Mucosa of gallbladder (tissue), 1 donor: ENCODE measurements around the gene AEBP2. TPM values are rescaled to one million over a fixed set of nuclear protein-coding genes. Genes with fewer than 3 reads are reported as not detected.
"Not testable (repeated sequence)": the region's sequence is repeated elsewhere in the genome, so short reads cannot be mapped to it uniquely, and the experiment has no call there.

Experiments
- DNase-seq: peaks from one replicate; pipeline ENCODE4 v3.0.0-alpha.2; 2020; ENCODE audit warnings: low spot score
- total RNA-seq: library from RNA; stranded (reverse); gene quantifications from one replicate; pipeline ENCODE4 v1.2.1, GENCODE V29; 2021
- donor health status: DM: no; HTN: no; CAD: no.

Gene AEBP2
- 39.5 TPM for total RNA-seq

GRCh38 chr12:19439059-19440018, at the start of gene AEBP2:
Gene AEBP2 (plus strand): TSS chr12:19439492. CDS start chr12:19439700, 208 bp downstream.
- DNase-seq: peak; percentile 92

DNA sequence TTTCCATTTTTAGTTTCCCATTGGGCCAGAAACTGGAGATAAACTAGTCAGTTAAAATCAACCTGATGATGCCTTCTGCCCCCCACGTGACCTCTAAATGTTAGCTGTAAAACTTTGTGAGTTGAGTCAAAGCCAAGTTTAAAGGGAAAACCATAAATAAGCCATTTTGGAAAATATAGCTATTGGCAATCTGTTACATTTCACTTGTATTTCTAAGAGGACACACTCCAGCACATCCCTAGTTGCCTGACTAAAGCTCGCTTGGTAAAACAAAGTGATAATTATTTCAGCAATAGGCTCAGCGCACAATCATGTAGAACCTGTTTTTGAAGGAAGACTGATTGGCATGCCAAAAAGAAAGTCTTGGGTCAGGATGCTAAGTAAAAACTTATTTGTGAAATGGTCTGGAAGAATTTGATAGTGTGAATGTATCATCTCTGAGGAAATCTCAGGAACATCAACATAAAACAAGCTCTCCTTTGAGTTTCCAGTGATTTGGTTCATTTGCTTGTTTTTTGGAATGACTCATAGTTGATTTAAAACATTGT, 49.2 kb upstream of the AEBP2 start:
- DNase-seq: no peak

- DNase-seq: not testable (repeated sequence)
Observed at GRCh38 chr12:19392644-19393043, 46.6 kb upstream of the AEBP2 start.

DNA sequence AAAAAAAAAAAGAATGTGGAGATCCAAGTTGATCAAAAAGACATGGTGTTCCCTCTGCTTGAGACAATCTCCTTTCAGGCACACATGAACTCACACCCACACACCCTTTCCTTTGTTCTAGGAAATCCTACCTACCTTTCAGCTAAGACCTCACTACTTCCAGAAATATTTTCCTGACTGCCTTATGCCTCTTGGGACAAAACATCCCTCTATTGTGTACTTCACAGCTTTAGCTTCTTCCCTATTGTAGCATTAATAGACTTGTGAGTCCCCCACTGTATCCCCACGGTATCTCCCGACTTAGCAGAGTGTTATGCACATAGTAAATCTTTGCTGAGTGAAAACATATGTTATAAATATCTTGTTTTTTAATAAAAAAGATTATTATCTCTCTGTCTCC, 44.9 kb upstream of the AEBP2 start:
- no peak for DNase-seq

DNA sequence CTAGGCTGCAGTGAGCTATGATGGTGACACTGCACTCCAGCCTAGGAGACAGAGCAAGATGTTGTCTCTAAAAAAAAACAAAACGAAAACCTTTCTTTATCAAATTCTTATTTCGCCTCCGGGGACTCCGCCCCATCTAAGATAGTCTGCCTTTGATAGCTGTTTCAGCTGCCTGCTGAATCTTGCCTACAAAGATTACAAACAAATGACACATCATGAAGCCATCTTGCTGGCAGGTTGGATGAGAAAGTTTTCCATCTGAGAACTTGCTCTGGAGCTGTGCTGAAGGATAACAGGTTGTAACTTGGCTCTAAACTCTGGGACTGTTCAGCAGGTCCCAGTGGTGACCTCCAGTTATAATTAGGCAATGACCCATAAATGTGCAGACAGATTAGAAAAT, 41.8 kb upstream of the AEBP2 start:
- DNase-seq: no peak

- DNase-seq: no peak
Observed at GRCh38 chr12:19398376-19399363, 40.6 kb upstream of the AEBP2 start.

DNA sequence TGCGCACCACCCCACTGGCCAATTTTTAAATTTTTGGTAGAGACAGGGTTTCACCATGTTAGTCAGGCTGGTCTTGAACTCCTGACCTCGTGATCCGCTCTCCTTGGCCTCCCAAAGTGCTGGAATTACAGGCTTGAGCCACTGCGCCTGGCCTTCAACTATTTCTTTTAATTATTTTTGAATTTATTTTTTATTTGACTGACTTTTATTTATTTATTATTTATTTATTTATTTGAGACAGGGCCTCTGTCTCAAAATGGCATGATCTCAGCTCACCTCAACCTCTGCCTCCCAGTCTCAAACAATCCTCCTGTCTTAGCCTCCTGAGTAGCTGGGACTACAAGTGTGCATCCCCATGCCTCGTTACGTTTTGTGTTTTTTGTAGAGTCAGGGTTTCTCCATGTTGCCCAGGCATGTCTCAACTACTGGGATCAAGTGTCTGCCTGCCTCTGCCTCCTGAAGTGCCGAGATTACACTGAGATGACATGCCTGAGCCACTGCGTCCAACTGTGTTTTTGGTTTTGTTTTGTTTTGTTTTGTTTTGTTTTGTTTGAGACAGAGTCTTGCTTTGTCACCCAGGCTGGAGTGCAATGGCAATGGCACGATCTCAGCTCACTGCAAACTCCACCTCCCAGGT, 38.5 kb upstream of the AEBP2 start:
- DNase-seq: not testable (repeated sequence)

DNA sequence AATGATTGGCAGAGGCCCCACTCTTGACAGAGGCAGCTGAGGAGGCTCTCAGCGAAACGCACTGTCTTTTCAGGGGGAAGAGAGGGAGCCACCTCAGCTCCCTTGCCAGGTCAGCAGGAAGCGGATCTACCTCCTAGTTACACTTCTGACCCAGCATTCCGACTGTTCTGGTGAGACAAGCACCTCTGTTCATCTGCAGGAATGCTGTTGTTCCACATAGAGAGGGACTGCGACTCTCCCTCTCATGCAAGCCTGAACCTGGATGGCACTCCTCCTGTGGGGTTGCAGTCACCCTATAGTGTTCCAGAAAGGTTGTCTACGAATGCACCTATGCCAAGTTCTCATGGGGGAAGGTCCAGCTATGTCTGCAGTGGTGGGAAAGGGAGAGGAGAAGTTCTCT, 37.1 kb upstream of the AEBP2 start:
- DNase-seq: no peak

- DNase-seq: no peak
Observed at GRCh38 chr12:19402743-19403431, 36.4 kb upstream of the AEBP2 start.

GRCh38 chr12:19404242-19404880, 34.9 kb upstream of the AEBP2 start:
- no peak for DNase-seq

DNA sequence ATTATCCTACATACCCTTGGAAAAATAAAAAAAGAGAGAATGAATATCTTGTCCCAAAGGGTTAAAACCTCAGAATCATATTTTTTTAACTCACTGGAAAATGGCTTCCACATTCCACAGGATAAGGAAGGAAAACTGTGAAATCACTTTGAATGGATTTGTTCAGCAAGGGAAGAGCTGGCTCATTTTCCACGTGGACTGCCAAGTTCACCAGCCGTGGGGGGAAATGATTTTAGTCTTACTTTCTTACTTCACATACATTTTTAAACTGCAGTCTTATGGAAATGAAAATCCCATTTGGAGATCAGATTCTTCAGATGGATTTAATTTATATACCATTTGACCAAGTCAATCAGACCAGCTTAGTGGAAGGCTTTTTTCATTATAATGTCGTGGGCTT, 29.9 kb upstream of the AEBP2 start:
- DNase-seq: no peak

- no peak for DNase-seq
Observed at GRCh38 chr12:19410211-19410610, 29.1 kb upstream of the AEBP2 start.

DNA sequence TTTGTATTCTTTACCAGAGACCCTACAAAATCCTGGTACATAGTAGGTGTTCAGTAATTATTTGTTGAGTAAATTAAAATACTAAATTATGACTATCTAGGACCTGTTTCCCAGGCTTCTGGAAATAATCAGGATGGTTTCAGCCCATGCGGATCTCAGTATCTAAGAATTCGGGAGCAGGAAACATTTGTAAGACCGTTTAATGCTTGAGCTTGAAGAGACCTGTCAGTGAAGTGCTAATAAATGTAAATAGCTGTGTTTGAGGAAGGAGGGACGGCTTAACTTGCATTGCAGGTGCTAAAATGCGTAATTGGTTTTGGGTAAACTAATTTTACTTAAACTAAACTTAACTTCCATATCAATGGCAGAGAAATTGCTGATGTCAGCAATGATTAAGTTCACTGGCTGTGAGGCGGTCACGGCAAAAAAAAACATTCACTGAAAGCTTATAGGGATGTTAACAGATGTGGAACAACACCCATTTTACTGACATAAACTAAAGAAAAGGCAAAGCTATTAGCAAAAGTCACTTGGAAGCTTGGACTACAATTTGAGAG, 28.6 kb upstream of the AEBP2 start:
- no peak for DNase-seq

GRCh38 chr12:19411234-19412204, 27.8 kb upstream of the AEBP2 start:
- DNase-seq: no peak

GRCh38 chr12:19412844-19413243, 26.4 kb upstream of the AEBP2 start:
- DNase-seq: no peak

DNA sequence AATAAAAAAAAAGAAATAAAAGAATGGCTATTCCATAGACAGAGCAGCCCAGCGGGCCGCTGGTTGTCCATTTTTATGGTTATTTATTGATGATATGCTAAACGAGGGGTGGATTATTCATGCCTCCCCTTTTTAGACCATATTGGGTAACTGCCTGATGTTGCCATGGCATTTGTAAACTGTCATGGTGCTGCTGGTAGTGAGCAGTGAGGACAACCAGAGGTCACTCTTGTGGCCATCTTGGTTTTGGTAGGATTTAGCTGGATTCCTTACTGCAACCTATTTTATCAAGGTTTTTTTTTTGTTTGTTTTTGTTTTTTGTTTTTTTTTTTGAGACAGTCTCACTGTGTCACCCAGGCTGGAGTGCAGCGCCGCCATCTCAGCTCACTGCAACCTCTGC, 25.7 kb upstream of the AEBP2 start:
- not testable (repeated sequence) for DNase-seq

- DNase-seq: no peak
Observed at GRCh38 chr12:19415563-19415962, 23.7 kb upstream of the AEBP2 start.

DNA sequence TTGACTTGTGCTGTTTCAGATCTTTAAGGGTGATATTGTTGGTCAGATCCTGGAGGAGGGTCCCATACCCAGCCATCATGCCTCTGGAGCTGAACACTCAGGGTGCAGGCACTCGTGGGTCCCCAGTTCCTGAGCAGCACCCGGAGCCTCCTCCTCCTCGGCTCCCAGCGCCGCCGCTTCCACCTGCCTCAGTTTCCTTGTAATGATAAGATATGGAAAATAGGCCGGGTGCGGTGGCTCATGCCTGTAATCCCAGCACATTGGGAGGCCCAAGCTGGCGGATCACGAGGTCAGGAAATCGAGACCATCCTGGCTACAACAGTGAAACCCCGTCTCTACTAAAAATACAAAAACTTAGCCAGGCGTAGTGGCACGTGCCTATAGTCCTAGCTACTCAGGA, 20.2 kb upstream of the AEBP2 start:
- DNase-seq: no peak
